ENCODE measurements around the gene BOD1L2. TPM values are rescaled to one million over a fixed set of nuclear protein-coding genes. Genes with fewer than 3 reads are reported as not detected.

Gene BOD1L2
- total RNA-seq = not detected
- not detected for polyA plus RNA-seq (ENCODE audit: insufficient read depth in 1 of 8, insufficient read length in 8 of 8, low replicate concordance in 1 of 8)
- long read RNA-seq, donor 1 = 0 reads
- long read RNA-seq, donor 2 = 0 reads
- long read RNA-seq, donor 3 = 0 reads
- long read RNA-seq, donor 4 = 0 reads
- long read RNA-seq, donor 5 = 0 reads
- long read RNA-seq, donor 6 = 0 reads
- long read RNA-seq, donor 7 = 0 reads
- long read RNA-seq, donor 8 = 0 reads
- long read RNA-seq, donor 9 = 0 reads
- long read RNA-seq, donor 10 = 0 reads
- long read RNA-seq, donor 11 = 0 reads

DNA sequence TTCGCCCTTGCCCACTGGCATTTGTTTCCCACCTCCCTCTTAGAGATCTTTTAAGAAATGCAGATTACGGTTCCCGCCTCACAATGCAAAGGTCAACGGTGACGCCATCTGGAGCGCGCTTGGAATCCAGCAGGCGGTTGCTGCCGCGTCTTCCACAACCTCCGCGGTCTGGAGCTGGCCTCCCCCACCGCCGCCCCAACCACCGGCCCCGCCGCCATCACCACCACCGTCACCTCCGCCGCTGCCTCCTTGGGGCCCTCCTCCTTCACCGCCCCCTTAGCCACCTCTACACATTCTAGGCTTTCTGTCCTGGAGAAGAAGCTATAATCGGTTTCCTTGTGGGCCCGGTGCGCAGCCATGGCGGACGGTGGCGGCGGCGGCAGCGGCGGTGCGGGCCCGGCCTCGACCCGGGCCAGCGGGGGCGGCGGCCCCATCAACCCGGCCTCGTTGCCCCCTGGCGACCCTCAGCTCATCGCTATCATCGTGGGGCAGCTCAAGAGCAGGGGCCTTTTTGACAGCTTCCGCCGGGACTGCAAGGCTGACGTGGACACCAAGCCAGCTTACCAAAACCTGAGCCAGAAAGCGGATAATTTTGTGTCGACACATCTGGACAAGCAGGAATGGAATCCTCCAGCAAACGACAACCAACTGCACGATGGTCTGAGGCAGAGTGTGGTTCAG is at the start of gene BOD1L2:
BOD1L2 (plus strand) TSS at position 132 of the 681 bp plus-strand sequence; CDS start at position 358, 226 bp downstream.
- peaks cover 12% of the 10 kb centered on the region for H3K4me1 ChIP-seq (ENCODE audit: control insufficient read depth, insufficient read depth, low read length)
- H3K27me3 ChIP-seq (ENCODE audit: control insufficient read depth, insufficient read depth, low read length) = no peaks in the 10 kb centered on the region
- no peak for DNase-seq
- H3K27ac ChIP-seq (ENCODE audit: low read length) = no peak within 1 kb of the TSS
- no peaks in the 10 kb centered on the region for H3K36me3 ChIP-seq (ENCODE audit: control insufficient read depth, insufficient read depth, low read length)
- H3K9me3 ChIP-seq (replicated peaks; ENCODE audit: control insufficient read depth, low read depth, low read length) = no peaks in the 10 kb centered on the region
- whole genome bisulfite sequencing (ENCODE audit: insufficient coverage) = 86% methylated on average over 45 of the region's 50 CpGs
- H3K4me3 ChIP-seq (ENCODE audit: low read length) = no peak within 1 kb of the TSS

DNA sequence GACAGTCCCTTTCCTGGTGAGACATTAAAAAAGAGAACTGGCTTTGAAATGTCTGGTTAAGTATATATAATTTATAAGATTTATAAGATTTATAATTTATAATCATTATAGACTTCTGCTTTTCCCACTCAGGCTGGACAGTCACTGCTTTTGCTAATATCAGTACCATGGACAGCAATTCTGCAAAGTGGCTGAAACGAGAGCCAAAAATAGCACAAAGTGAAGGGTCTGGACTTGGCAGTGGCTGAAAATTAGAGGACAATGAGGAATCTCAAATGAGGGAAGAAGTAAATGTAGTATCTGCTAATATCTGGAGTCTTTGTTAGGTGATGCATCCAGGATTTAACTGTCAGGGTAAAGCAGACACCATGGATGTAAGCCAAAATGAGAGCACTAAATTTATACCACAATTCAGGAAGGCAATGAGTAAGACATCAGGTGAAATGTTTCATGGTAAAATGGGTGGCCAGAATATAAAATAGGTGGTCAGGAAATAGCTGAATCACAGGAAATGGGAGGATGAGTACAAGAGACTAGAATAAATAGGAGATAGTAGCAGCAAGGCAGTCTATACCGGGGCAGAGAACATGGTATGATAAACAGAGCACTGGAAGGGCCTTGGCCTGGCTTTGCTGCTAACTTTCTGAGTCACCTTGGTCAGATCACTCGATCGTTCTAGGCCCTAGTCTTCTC is 39.6 kb upstream of the BOD1L2 start:
- no peaks in the 10 kb centered on the region for H3K9me3 ChIP-seq (replicated peaks; ENCODE audit: control insufficient read depth, low read depth, low read length)
- DNase-seq = peak; percentile 71
- no peaks in the 10 kb centered on the region for H3K36me3 ChIP-seq (ENCODE audit: control insufficient read depth, insufficient read depth, low read length)
- H3K27ac ChIP-seq (ENCODE audit: low read length) = no peak overlapping the region
- no peaks in the 10 kb centered on the region for H3K27me3 ChIP-seq (ENCODE audit: control insufficient read depth, insufficient read depth, low read length)
- no peak overlapping the region for H3K4me3 ChIP-seq (ENCODE audit: low read length)
- 50% methylated on average over 2 of the region's 4 CpGs for WGBS (ENCODE audit: insufficient coverage)
- H3K4me1 ChIP-seq (ENCODE audit: control insufficient read depth, insufficient read depth, low read length) = no peaks in the 10 kb centered on the region

DNA sequence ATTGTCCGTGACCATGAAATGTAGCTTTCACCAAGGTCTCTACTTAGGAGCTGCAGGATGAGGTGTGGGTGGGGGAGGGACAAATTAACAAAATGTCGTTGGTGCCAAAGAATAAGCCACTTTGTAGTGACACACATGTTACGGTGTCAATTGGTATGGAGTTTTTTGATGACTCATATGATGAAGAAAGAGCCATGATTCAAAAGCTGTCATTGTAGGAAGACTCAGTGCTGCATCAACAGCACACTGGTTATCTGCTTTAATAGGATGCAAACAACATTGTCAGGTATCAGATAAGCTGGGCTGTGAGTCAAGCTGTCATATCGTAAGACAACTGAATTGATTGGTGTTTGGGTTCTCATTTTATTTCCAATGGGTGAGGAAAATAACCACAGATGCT is 36.6 kb upstream of the BOD1L2 start:
- Histone ChIP-seq H3K4me1 (ENCODE audit: control insufficient read depth, insufficient read depth, low read length) (no peaks in the 10 kb centered on the region), H3K4me3 (ENCODE audit: low read length) (no peak overlapping the region), H3K36me3 (ENCODE audit: control insufficient read depth, insufficient read depth, low read length) (no peaks in the 10 kb centered on the region), H3K27ac (ENCODE audit: low read length) (no peak overlapping the region), H3K27me3 (ENCODE audit: control insufficient read depth, insufficient read depth, low read length) (no peaks in the 10 kb centered on the region), H3K9me3 (replicated peaks; ENCODE audit: control insufficient read depth, low read depth, low read length) (no peaks in the 10 kb centered on the region)
- WGBS (ENCODE audit: insufficient coverage) = 78% methylated on average over 4 of the region's 4 CpGs
- no peak for DNase-seq

DNA sequence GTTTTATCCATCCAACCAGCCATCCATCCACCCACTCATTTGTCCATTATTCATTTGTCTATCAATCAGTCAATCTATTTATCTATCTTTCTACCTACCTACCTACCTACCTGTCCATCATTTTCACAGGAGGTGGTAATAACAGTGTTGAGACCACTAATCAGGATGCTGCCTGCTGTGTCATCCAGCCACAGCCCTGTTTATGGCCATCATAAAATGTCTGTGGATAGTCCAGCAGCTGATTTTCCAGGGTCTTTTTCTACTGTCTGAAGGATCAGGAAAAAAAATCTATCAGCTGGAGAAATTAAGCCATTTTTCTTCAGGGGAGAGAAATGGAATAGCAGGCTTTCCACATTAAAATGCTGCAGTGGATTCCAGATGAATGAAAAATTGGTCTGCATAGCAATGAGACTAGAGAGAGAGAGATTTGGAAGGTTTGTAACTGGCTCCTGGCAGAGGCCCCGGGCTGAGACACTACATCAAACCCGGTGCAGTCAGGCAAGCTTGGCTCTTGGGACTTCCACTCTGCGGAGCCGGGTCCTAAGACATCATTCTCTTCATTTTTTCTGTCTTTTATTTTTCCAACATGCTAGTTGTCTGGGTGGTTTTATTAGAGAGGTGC is 33.0 kb upstream of the BOD1L2 start:
- WGBS (ENCODE audit: insufficient coverage) = no CpG with 5 or more reads among the region's 4 CpGs
- peak; percentile 13 for DNase-seq
- no peaks in the 10 kb centered on the region for H3K27me3 ChIP-seq (ENCODE audit: control insufficient read depth, insufficient read depth, low read length)
- H3K27ac ChIP-seq (ENCODE audit: low read length) = no peak overlapping the region
- H3K4me3 ChIP-seq (ENCODE audit: low read length) = no peak overlapping the region
- no peaks in the 10 kb centered on the region for H3K4me1 ChIP-seq (ENCODE audit: control insufficient read depth, insufficient read depth, low read length)
- H3K9me3 ChIP-seq (replicated peaks; ENCODE audit: control insufficient read depth, low read depth, low read length) = no peaks in the 10 kb centered on the region
- H3K36me3 ChIP-seq (ENCODE audit: control insufficient read depth, insufficient read depth, low read length) = no peaks in the 10 kb centered on the region

DNA sequence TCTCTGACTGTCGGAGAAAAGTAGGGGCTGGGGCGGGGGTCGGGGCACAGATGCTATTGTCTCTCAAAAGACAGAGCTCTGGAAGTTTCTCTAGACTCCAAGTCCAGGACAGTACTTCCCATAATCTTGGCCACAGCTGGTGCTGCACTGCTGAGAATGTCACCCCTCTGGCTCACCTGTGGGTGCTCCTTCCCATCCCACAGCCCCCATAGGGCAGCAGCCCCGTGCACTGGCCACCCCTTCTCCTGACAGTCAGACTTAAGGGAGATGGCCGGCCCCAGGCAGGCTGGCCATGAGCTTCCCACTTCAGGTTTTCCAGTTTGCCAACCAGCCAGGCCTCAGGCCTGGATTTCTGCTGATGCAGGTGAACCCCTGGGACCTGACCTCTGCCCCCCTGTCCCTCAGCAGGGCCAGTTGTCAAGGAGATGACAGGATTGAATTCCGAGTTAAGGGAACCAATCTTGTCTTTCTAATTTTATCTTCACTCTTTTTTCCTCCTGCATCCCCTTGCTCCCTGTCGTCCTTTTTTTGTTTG is 30.2 kb upstream of the BOD1L2 start:
- Histone ChIP-seq H3K27ac (ENCODE audit: low read length) (no peak overlapping the region), H3K4me1 (ENCODE audit: control insufficient read depth, insufficient read depth, low read length) (no peaks in the 10 kb centered on the region), H3K36me3 (ENCODE audit: control insufficient read depth, insufficient read depth, low read length) (no peaks in the 10 kb centered on the region), H3K27me3 (ENCODE audit: control insufficient read depth, insufficient read depth, low read length) (peaks cover 9% of the 10 kb centered on the region), H3K4me3 (ENCODE audit: low read length) (no peak overlapping the region), H3K9me3 (replicated peaks; ENCODE audit: control insufficient read depth, low read depth, low read length) (no peaks in the 10 kb centered on the region)
- WGBS (ENCODE audit: insufficient coverage) = 65% methylated on average over 3 of the region's 7 CpGs
- DNase-seq = no peak

DNA sequence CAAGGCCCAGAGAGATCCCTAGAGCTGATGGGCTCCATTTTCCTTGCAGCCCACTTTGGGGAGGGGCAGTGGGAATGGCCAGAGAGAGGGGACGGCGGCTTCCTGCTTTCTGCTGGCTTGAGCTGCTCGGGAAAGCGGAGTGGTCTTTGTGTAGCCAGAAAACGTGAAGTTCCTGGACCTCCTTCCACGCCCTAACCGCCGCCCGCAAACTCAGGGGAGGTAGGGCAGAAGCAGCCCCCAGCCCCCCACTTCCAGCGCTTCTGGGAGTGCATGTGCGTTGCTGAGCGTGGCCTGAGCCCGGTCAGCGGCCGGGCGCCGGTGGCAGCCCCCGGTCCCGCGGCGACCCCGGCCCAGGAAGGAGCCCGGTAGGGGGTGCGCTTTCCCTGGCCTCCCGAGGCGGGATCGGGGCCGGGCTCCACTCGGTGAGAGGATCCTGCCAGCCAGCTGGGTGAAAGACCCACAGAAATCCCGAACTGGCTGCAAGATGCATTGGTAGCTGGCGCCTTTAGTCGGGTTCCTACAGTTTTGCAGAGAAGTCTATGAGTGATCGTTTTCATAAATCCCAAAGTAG is 25.3 kb upstream of the BOD1L2 start:
- under 1% methylated on average over 31 of the region's 33 CpGs for WGBS (ENCODE audit: insufficient coverage)
- H3K9me3 ChIP-seq (replicated peaks; ENCODE audit: control insufficient read depth, low read depth, low read length) = no peaks in the 10 kb centered on the region
- DNase-seq = no peak
- peaks cover 25% of the 10 kb centered on the region for H3K27me3 ChIP-seq (ENCODE audit: control insufficient read depth, insufficient read depth, low read length)
- H3K27ac ChIP-seq (ENCODE audit: low read length) = no peak overlapping the region
- no peaks in the 10 kb centered on the region for H3K4me1 ChIP-seq (ENCODE audit: control insufficient read depth, insufficient read depth, low read length)
- H3K36me3 ChIP-seq (ENCODE audit: control insufficient read depth, insufficient read depth, low read length) = no peaks in the 10 kb centered on the region
- H3K4me3 ChIP-seq (ENCODE audit: low read length) = no peak overlapping the region

DNA sequence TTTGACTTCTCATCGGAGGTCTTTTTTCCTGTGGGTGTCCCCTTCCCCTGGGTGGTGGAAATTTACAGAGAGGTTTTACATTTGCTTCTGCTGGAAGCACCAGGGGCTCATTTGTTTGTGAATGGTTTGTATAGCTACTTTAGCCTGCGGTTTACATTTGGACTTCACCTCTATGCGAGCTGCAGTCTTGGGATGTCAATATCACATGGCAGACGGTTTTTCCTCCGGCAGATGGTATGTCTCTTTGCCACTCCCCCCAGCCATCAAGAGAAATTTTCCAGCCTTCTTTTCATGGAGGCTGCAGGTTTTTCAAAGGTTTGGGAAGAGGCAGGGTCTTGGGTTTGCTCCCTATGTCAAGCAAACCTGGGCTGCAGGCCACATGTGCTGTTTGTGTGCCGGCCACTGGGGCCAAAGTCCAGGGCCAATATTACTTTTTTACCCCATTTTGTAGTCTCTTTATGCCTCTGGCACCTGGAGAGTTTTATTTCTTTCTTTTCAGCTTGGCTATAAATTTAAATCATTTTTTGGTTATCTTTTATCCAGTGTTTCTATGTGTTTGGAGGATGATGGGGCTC is 23.9 kb upstream of the BOD1L2 start:
- DNase-seq = no peak
- no peaks in the 10 kb centered on the region for H3K9me3 ChIP-seq (replicated peaks; ENCODE audit: control insufficient read depth, low read depth, low read length)
- no peaks in the 10 kb centered on the region for H3K4me1 ChIP-seq (ENCODE audit: control insufficient read depth, insufficient read depth, low read length)
- H3K4me3 ChIP-seq (ENCODE audit: low read length) = no peak overlapping the region
- WGBS (ENCODE audit: insufficient coverage) = 23% methylated on average over 3 of the region's 6 CpGs
- peaks cover 25% of the 10 kb centered on the region for H3K27me3 ChIP-seq (ENCODE audit: control insufficient read depth, insufficient read depth, low read length)
- H3K27ac ChIP-seq (ENCODE audit: low read length) = no peak overlapping the region
- H3K36me3 ChIP-seq (ENCODE audit: control insufficient read depth, insufficient read depth, low read length) = no peaks in the 10 kb centered on the region

DNA sequence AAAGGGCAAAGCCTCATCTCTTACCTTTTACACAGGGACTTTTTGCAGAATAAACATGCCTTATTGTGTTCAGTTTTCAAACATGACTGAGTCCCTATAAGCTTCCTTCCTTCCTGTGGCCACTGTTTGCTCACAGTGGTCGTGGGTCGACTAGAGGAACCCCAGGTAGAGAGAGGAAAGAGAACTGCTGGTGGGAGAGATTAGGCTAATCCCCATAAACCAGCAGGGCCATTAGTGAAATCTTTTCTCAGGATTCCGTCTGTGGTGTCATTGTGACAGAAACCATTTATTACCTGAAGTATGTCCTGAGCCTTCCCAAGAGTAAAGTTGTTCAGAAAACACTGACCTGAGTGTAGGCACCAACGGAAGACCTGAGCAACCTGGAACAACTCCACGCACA is 21.3 kb upstream of the BOD1L2 start:
- Histone ChIP-seq H3K36me3 (ENCODE audit: control insufficient read depth, insufficient read depth, low read length) (no peaks in the 10 kb centered on the region), H3K27me3 (ENCODE audit: control insufficient read depth, insufficient read depth, low read length) (peaks cover 22% of the 10 kb centered on the region), H3K4me3 (ENCODE audit: low read length) (no peak overlapping the region), H3K4me1 (ENCODE audit: control insufficient read depth, insufficient read depth, low read length) (no peaks in the 10 kb centered on the region), H3K9me3 (replicated peaks; ENCODE audit: control insufficient read depth, low read depth, low read length) (no peaks in the 10 kb centered on the region), H3K27ac (ENCODE audit: low read length) (no peak overlapping the region)
- 29% methylated on average over 1 of the region's 5 CpGs for WGBS (ENCODE audit: insufficient coverage)
- DNase-seq = no peak

DNA sequence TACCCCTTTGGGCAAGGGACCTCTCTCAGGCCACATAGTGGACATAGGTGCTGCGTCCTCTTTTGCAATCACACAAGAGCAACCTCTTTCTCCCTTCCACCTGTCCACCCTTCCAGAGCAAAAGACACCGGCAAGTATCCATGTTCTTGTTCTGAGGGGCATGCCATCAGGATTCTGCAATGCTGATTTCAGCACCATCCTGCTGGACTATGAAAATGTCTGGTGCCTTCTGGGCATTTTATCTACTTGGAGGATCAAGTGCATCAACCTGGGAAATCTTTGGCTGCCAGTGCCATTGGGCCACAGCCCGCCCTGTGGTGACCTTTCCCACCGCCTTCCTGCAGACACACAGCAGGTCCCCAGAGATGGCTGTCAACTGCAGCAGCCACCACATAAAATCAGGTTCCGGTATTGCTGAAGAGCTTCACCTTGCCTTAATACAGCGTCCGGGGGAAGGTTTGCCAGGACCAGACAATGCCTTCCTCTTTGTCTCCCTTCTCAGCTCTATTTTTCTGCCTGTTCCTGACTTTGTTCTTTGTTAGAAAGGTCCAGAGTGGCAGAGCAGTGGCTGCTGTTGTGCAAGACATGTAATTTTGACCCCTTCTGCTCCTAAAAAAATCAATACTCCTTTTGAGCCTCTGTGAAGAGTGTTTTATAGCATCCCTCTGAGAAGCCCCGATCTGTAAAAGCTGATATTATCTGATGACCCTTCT is 18.5 kb upstream of the BOD1L2 start:
- H3K4me3 ChIP-seq (ENCODE audit: low read length) = no peak overlapping the region
- DNase-seq = no peak
- H3K27ac ChIP-seq (ENCODE audit: low read length) = no peak overlapping the region
- H3K9me3 ChIP-seq (replicated peaks; ENCODE audit: control insufficient read depth, low read depth, low read length) = no peaks in the 10 kb centered on the region
- peaks cover 3% of the 10 kb centered on the region for H3K27me3 ChIP-seq (ENCODE audit: control insufficient read depth, insufficient read depth, low read length)
- no peaks in the 10 kb centered on the region for H3K4me1 ChIP-seq (ENCODE audit: control insufficient read depth, insufficient read depth, low read length)
- 79% methylated on average over 7 of the region's 8 CpGs for WGBS (ENCODE audit: insufficient coverage)
- no peaks in the 10 kb centered on the region for H3K36me3 ChIP-seq (ENCODE audit: control insufficient read depth, insufficient read depth, low read length)
